ENCODE measurements around the gene KLHL10. TPM values are rescaled to one million over a fixed set of nuclear protein-coding genes. Genes with fewer than 3 reads are reported as not detected.

KLHL10 gene
- total and polyA plus RNA-seq, 2 of the 4 experiments (the other 2 are of a cell fraction) = 0.18 TPM; not detected in 1

- Histone ChIP-seq H4K8ac (ENCODE audit: low read depth in 2 of 2, low read length in 2 of 2) (peak overlapping the region in 1 of 2 experiments; percentile 78; a peak in 2 of 4 replicates), H3K4me3 (ENCODE audit: insufficient read depth, low read depth, low read length) (no peak overlapping the region), H4K20me1 (ENCODE audit: insufficient read depth, low read length) (no peaks in the 10 kb centered on the region), H3K23ac (ENCODE audit: low read depth, low read length) (no peak overlapping the region), H3K14ac (replicated peaks; ENCODE audit: low read depth, low read length) (no peak overlapping the region), H3K9ac (ENCODE audit: low read depth, low read length) (no peak overlapping the region), H3K4ac (ENCODE audit: low read depth, low read length) (peak overlapping the region; percentile 57), H3K4me1 (ENCODE audit: control insufficient read depth, insufficient read depth, low read length) (peaks cover 11% of the 10 kb centered on the region), H3K9me1 (ENCODE audit: insufficient read depth, low read length) (no peaks in the 10 kb centered on the region), H3K18ac (ENCODE audit: low read depth, low read length) (no peak overlapping the region), H2BK5ac (ENCODE audit: low read depth, low read length, poor library complexity, severe bottlenecking) (no peak overlapping the region), H4K5ac (ENCODE audit: low read depth, low read length) (no peak overlapping the region), H2AK5ac (ENCODE audit: low read depth, low read length) (peak overlapping the region; percentile 84), H3K56ac (ENCODE audit: extremely low read depth, insufficient read depth, low read length) (no peak overlapping the region), H3K27ac (ENCODE audit: insufficient read depth, low read length) (no peak overlapping the region), H2AFZ (replicated peaks; ENCODE audit: low read length, poor library complexity) (peak overlapping the region; percentile 60), H2BK20ac (ENCODE audit: low read depth, low read length) (no peak overlapping the region), H2AK9ac (replicated peaks; ENCODE audit: low read depth, low read length, poor library complexity) (peak overlapping the region; percentile 74), H2BK15ac (ENCODE audit: low read depth, low read length) (no peak overlapping the region), H4K91ac (ENCODE audit: insufficient read depth, low read depth, low read length) (no peak overlapping the region; the same call in 1 of the 2 replicates), H3K9me3 (ENCODE audit: control insufficient read depth, insufficient read depth, low read length) (no peaks in the 10 kb centered on the region), H3K4me2 (ENCODE audit: low read depth, low read length) (no peak overlapping the region), H3K36me3 (ENCODE audit: control insufficient read depth, insufficient read depth, low read length) (peaks cover 9% of the 10 kb centered on the region), H3K79me1 (ENCODE audit: low read depth in 1 of 2, low read length in 2 of 2) (no peaks in the 10 kb centered on the region; a peak in 1 of 4 replicates), H3K27me3 (ENCODE audit: control insufficient read depth, insufficient read depth, low read length) (no peaks in the 10 kb centered on the region), H2BK120ac (ENCODE audit: low read depth, low read length) (peak overlapping the region; percentile 24; the same call in 1 of the 2 replicates)
- TF ChIP-seq ELK1 (IDR thresholded peaks at IDR 0.05; ENCODE audit: borderline replicate concordance, low read depth, low read length) (no peak), FOS (IDR thresholded peaks at IDR 0.05; ENCODE audit: low read depth, low read length) (no peak), RFX5 (IDR thresholded peaks at IDR 0.05; ENCODE audit: low read depth, low read length) (no peak), MAZ (IDR thresholded peaks at IDR 0.05; ENCODE audit: borderline replicate concordance, low read depth, low read length) (no peak), USF2 (IDR thresholded peaks at IDR 0.05; ENCODE audit: low read depth, low read length) (no peak), MAFK (IDR thresholded peaks at IDR 0.05; ENCODE audit: low read depth, low read length) (no peak), NFE2L2 (IDR thresholded peaks at IDR 0.05; ENCODE audit: low read depth, low read length) (no peak), RCOR1 (IDR thresholded peaks at IDR 0.05; ENCODE audit: insufficient replicate concordance, low read length) (no peak), RAD21 (IDR thresholded peaks at IDR 0.05; ENCODE audit: low read length) (no peak), CHD1 (IDR thresholded peaks at IDR 0.05; ENCODE audit: low read depth, low read length) (no peak), CTCF (conservative IDR thresholded peaks at IDR 0.05; ENCODE audit: low read depth, low read length) (no peak), SMC3 (IDR thresholded peaks at IDR 0.05; ENCODE audit: low read depth, low read length) (no peak), CEBPB (IDR thresholded peaks at IDR 0.05; ENCODE audit: low read depth, low read length) (no peak), MXI1 (IDR thresholded peaks at IDR 0.05; ENCODE audit: borderline replicate concordance, low read depth, low read length) (no peak)
- in situ Hi-C loops (cut with MboI; ENCODE audit: low sequenced_read_pairs) = loop anchor here (5.0 kb wide), 1 partner anchor 63 kb away; no protein-coding TSS in a partner anchor
- intact Hi-C loops (cut with micrococcal nuclease) = loop anchor here (1.0 kb wide), 2 partner anchors 23 to 62 kb away; no protein-coding TSS in a partner anchor
- ATAC-seq (ENCODE audit: low read depth) (peak; percentile 34), DNase-seq (no peak)
- ChIA-PET CTCF (interaction anchor here (0.6 to 2.1 kb wide), 3 partner anchors 23 to 63 kb away, joined by 5 to 8 read pairs (median 7); no protein-coding TSS in a partner anchor), POLR2A (ENCODE audit: unreplicated experiment) (no interaction called here)
- no CpG with 5 or more reads among the region's 18 CpGs for WGBS, 2 experiments (ENCODE audit: extremely low coverage in 2 of 2, insufficient read length in 1 of 2)
- no TSS peak for BruUV-seq (replicated peaks)
- dilution Hi-C loops (cut with HindIII; ENCODE audit: low sequenced_read_pairs, unreplicated experiment) = no loop called here
These were observed 36.8 kb upstream of the KLHL10 start for GRCh38 chr17:41800601-41801373.

Data from IMR-90 (cell line).